OCI-LY3 (cell line): Measurements from ENCODE around the gene ZMYND11.
A peak's percentile ranks its signal among the peaks of the same experiment; 100 is the strongest.

Experiments
- H2AFZ ChIP-seq: fragments of 200-600, 300-600 bp; shearing (Covaris generic); 2 replicates; pipeline ENCODE4 v1.6.0; 2014; ENCODE audit warnings: antibody characterized with exemption, low read depth, low read length
- H3K27ac ChIP-seq: fragments of 200-600, 300-600 bp; sonication (generic); 2 replicates; pipeline ENCODE4 v1.5.1; 2014; ENCODE audit warnings: mild to moderate bottlenecking, low read length, moderate library complexity, mixed read lengths
- H3K27me3 ChIP-seq: fragments of 200-600, 300-600 bp; sonication (generic); 2 replicates; pipeline ENCODE4 v1.6.1; 2014; ENCODE audit warnings: low read depth, low read length, mixed read lengths
- H3K36me3 ChIP-seq: fragments of 200-600, 300-600 bp; sonication (generic); replicated peaks from 2 replicates; pipeline ENCODE3; 2014; ENCODE audit warnings: low read depth, low read length, mixed read lengths
- H3K4me1 ChIP-seq: fragments of 300-600, 200-600 bp; sonication (generic); 2 replicates; pipeline ENCODE4 v1.6.1; 2014; ENCODE audit warnings: low read length, mixed read lengths
- H3K4me2 ChIP-seq: fragments of 200-600, 300-600 bp; sonication (generic); 2 replicates; pipeline ENCODE4 v1.6.1; 2014; ENCODE audit warnings: low read length, mixed read lengths
- H3K4me3 ChIP-seq: fragments of 300-600, 200-600 bp; sonication (generic); 2 replicates; pipeline ENCODE4 v1.5.1; 2014; ENCODE audit warnings: antibody characterized with exemption, mild to moderate bottlenecking, low read length, moderate library complexity
- H3K79me2 ChIP-seq: fragments of 300-600, 200-600 bp; shearing (Covaris generic); 2 replicates; pipeline ENCODE4 v1.6.1; 2014; ENCODE audit warnings: mild to moderate bottlenecking, low read length, mixed read lengths
- H3K9ac ChIP-seq: fragments of 300-600, 200-600 bp; shearing (Covaris generic); 2 replicates; pipeline ENCODE4 v1.6.0; 2014; ENCODE audit warnings: mild to moderate bottlenecking, low read length, moderate library complexity
- H3K9me3 ChIP-seq: fragments of 200-600, 300-600 bp; shearing (Covaris generic); 2 replicates; pipeline ENCODE4 v1.6.1; 2014; ENCODE audit warnings: low read length, mixed read lengths; ENCODE audit not compliant: insufficient read depth
- H4K20me1 ChIP-seq: fragments of 200-600, 300-600 bp; sonication (generic); 2 replicates; pipeline ENCODE4 v1.6.1; 2016; ENCODE audit warnings: low read length, mixed read lengths; ENCODE audit not compliant: insufficient read depth
- CTCF ChIP-seq: fragments of 200-600, 300-600 bp; sonication (generic); IDR thresholded peaks from 2 replicates; pipeline ENCODE4 v1.5.1; 2014; ENCODE audit warnings: antibody characterized with exemption, low read length, low read depth
- EZH2phosphoT487 ChIP-seq: fragments of 200-600 bp; shearing (Covaris generic); IDR thresholded peaks from 2 replicates; pipeline ENCODE4 v1.6.1; 2018; ENCODE audit warnings: antibody characterized with exemption, mixed run types, low read depth

ZMYND11 gene

DNA sequence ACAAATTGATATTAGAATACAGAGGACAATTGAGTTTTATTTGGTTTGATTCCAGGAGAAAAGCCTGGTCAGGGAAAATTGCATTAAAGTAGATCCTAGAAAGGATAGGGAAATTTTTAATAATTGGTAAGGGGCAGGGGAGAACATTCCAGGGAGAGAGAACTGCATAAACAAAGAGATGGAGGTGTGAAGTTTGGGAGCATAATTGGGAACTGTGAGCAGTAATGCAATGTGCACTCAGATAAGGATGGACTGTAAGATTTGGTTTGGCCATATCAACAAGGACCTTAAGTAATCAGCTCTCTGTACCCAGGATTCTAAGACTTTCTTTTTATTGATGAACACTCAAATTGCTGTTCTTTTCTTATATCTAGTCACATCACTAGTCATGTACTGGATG lies 41.4 kb downstream of the ZMYND11 start:
- H2AFZ ChIP-seq: no peak overlapping the region
- no peak overlapping the region for H3K9ac ChIP-seq

GRCh38 chr10:178208-178607 lies 43.0 kb downstream of the ZMYND11 start:
- Histone ChIP-seq H3K4me1 (peaks cover 12% of the 10 kb centered on the region), H3K27ac (no peak overlapping the region), H3K27me3 (no peaks in the 10 kb centered on the region), H3K79me2 (no peaks in the 10 kb centered on the region), H3K9me3 (no peaks in the 10 kb centered on the region), H3K9ac (no peak overlapping the region), H2AFZ (no peak overlapping the region), H4K20me1 (no peaks in the 10 kb centered on the region), H3K36me3 (no peaks in the 10 kb centered on the region), H3K4me3 (no peak overlapping the region), H3K4me2 (no peak overlapping the region)
- TF ChIP-seq EZH2phosphoT487 (no peak), CTCF (peak; percentile 45)

More for the DNA sequence above, 41.4 kb downstream of the ZMYND11 start:
- no peaks in the 10 kb centered on the region for H3K9me3 ChIP-seq
- H3K36me3 ChIP-seq: no peaks in the 10 kb centered on the region
- no peak overlapping the region for H3K27ac ChIP-seq
- H3K4me1 ChIP-seq: no peaks in the 10 kb centered on the region
- H3K27me3 ChIP-seq: no peaks in the 10 kb centered on the region
- no peak overlapping the region for H3K4me2 ChIP-seq
- no peaks in the 10 kb centered on the region for H3K79me2 ChIP-seq
- H3K4me3 ChIP-seq: no peak overlapping the region
- TF ChIP-seq CTCF: no peak
- no peaks in the 10 kb centered on the region for H4K20me1 ChIP-seq

DNA sequence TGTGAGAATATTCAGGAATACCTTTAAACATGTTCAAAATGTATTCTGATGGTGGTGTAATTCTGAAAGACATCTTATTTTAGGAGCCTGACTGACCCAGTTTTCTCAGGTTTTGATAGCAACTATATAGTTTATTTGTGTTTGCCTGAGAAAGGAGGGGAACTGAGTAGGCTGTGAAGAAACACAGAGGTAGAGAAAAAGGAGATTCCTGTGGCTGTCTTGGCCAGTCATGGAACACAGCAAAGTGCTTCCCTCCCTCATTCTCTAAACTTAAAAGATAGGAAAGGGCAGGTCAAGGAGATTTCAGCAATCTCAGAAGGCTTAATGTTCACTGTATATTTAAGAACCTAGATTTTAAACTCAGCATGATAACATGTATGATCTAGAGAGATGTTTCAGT lies 43.5 kb downstream of the ZMYND11 start:
- no peak for TF ChIP-seq EZH2phosphoT487
- TF ChIP-seq CTCF: no peak
- Histone ChIP-seq H3K4me1 (peaks cover 13% of the 10 kb centered on the region), H3K4me3 (no peak overlapping the region), H3K9ac (no peak overlapping the region), H3K36me3 (peaks cover 2% of the 10 kb centered on the region), H3K27ac (no peak overlapping the region), H3K27me3 (no peaks in the 10 kb centered on the region), H2AFZ (no peak overlapping the region), H3K4me2 (no peak overlapping the region), H4K20me1 (no peaks in the 10 kb centered on the region), H3K9me3 (no peaks in the 10 kb centered on the region), H3K79me2 (no peaks in the 10 kb centered on the region)

GRCh38 chr10:182441-183201 lies 47.4 kb downstream of the ZMYND11 start:
- no peak overlapping the region for H3K4me3 ChIP-seq
- H3K27ac ChIP-seq: no peak overlapping the region
- no peaks in the 10 kb centered on the region for H4K20me1 ChIP-seq
- no peak overlapping the region for H2AFZ ChIP-seq
- H3K36me3 ChIP-seq: peaks cover 11% of the 10 kb centered on the region
- peak overlapping the region; percentile 42 for H3K4me2 ChIP-seq
- H3K27me3 ChIP-seq: no peaks in the 10 kb centered on the region
- TF ChIP-seq CTCF: no peak
- no peak for TF ChIP-seq EZH2phosphoT487
- H3K9me3 ChIP-seq: no peaks in the 10 kb centered on the region
- no peak overlapping the region for H3K9ac ChIP-seq
- H3K79me2 ChIP-seq: no peaks in the 10 kb centered on the region
- peaks cover 13% of the 10 kb centered on the region for H3K4me1 ChIP-seq
